ENCODE measurements around the gene ZNF497. TPM values are rescaled to one million over a fixed set of nuclear protein-coding genes. Genes with fewer than 3 reads are reported as not detected.

The ZNF497 gene
- total and polyA plus RNA-seq, 9 of the 15 experiments (the other 6 are each of a cell fraction or from before 2014, with no cell fraction given), result 0.06 to 0.98 (median 0.44) TPM; not detected in 1

DNA sequence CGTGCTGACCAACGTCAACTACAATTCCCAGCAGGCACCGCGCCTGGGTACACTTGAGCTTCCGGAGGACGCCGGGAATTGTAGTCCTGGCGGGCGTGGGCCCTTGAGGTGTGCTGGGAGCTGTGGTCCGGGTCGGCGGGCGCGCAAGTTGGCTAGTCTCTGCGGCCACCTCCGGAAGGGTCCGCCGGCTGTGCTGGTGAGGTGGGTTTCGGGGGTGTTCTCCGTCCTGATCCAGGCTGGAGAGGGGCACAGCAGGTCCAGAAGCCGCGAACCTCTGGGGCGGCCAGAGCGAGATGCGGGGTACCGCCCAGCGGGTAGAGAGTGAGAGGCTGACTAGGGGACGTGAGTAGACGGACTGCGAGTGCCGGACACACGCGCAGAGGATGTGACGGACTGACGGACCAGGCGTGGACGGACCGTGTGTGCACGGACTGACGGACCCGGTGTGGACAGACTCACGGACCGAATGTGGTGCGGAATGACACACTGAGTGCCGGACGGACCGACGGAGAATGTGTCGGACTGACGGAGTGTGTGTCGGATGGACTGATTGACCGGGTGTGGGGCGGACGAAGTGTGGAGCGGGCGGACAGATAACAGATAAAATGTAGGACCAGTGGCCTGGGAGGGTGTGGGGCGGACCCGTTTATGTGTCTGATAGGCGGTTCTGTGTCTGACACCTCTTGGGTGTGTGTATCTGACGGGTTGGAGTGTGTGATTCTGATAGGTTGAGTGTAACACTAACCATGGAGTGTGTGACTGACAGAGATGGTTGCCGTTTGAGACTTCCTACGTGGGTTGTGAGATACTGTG is 35.4 kb downstream of the ZNF497 start, which contains the start of gene ZSCAN22 (continued):
- TF ChIP-seq, protein P1, sequence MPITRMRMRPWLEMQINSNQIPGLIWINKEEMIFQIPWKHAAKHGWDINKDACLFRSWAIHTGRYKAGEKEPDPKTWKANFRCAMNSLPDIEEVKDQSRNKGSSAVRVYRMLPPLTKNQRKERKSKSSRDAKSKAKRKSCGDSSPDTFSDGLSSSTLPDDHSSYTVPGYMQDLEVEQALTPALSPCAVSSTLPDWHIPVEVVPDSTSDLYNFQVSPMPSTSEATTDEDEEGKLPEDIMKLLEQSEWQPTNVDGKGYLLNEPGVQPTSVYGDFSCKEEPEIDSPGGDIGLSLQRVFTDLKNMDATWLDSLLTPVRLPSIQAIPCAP (CRISPR knock-in tag; IDR thresholded peaks at IDR 0.05; ENCODE audit: borderline replicate concordance), result no peak
- TF ChIP-seq, protein P2, sequence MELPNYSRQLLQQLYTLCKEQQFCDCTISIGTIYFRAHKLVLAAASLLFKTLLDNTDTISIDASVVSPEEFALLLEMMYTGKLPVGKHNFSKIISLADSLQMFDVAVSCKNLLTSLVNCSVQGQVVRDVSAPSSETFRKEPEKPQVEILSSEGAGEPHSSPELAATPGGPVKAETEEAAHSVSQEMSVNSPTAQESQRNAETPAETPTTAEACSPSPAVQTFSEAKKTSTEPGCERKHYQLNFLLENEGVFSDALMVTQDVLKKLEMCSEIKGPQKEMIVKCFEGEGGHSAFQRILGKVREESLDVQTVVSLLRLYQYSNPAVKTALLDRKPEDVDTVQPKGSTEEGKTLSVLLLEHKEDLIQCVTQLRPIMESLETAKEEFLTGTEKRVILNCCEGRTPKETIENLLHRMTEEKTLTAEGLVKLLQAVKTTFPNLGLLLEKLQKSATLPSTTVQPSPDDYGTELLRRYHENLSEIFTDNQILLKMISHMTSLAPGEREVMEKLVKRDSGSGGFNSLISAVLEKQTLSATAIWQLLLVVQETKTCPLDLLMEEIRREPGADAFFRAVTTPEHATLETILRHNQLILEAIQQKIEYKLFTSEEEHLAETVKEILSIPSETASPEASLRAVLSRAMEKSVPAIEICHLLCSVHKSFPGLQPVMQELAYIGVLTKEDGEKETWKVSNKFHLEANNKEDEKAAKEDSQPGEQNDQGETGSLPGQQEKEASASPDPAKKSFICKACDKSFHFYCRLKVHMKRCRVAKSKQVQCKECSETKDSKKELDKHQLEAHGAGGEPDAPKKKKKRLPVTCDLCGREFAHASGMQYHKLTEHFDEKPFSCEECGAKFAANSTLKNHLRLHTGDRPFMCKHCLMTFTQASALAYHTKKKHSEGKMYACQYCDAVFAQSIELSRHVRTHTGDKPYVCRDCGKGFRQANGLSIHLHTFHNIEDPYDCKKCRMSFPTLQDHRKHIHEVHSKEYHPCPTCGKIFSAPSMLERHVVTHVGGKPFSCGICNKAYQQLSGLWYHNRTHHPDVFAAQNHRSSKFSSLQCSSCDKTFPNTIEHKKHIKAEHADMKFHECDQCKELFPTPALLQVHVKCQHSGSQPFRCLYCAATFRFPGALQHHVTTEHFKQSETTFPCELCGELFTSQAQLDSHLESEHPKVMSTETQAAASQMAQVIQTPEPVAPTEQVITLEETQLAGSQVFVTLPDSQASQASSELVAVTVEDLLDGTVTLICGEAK (IDR thresholded peaks at IDR 0.05), result peak; percentile 99
- TF ChIP-seq, protein P2 (CRISPR knock-in tag; IDR thresholded peaks at IDR 0.05), result no peak
- TF ChIP-seq, protein P3, sequence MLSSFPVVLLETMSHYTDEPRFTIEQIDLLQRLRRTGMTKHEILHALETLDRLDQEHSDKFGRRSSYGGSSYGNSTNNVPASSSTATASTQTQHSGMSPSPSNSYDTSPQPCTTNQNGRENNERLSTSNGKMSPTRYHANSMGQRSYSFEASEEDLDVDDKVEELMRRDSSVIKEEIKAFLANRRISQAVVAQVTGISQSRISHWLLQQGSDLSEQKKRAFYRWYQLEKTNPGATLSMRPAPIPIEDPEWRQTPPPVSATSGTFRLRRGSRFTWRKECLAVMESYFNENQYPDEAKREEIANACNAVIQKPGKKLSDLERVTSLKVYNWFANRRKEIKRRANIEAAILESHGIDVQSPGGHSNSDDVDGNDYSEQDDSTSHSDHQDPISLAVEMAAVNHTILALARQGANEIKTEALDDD (IDR thresholded peaks at IDR 0.05), result peak; percentile 79; the same call in 1 of the 2 replicates
- no peak for TF ChIP-seq SRSF3 (IDR thresholded peaks at IDR 0.05; ENCODE audit: insufficient read depth, low read length)
- TF ChIP-seq, protein P4, sequence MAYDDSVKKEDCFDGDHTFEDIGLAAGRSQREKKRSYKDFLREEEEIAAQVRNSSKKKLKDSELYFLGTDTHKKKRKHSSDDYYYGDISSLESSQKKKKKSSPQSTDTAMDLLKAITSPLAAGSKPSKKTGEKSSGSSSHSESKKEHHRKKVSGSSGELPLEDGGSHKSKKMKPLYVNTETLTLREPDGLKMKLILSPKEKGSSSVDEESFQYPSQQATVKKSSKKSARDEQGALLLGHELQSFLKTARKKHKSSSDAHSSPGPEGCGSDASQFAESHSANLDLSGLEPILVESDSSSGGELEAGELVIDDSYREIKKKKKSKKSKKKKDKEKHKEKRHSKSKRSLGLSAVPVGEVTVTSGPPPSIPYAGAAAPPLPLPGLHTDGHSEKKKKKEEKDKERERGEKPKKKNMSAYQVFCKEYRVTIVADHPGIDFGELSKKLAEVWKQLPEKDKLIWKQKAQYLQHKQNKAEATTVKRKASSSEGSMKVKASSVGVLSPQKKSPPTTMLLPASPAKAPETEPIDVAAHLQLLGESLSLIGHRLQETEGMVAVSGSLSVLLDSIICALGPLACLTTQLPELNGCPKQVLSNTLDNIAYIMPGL (CRISPR knock-in tag; IDR thresholded peaks at IDR 0.05), result peak; percentile 31; the same call in 1 of the 2 replicates
- peak; percentile 74 for TF ChIP-seq HNRNPLL (IDR thresholded peaks at IDR 0.05; ENCODE audit: low read depth, low read length, poor library complexity, severe bottlenecking)
- peak; percentile 70; the same call in 1 of the 2 replicates for TF ChIP-seq FOXP1 (CRISPR knock-in tag; IDR thresholded peaks at IDR 0.05)
- no peak for TF ChIP-seq SNIP1 (IDR thresholded peaks at IDR 0.05; ENCODE audit: low read depth)
- no peak for TF ChIP-seq CBX8 (IDR thresholded peaks at IDR 0.05; ENCODE audit: borderline replicate concordance, extremely low read depth, low read depth, low read length, poor library complexity, severe bottlenecking)
- TF ChIP-seq ZNF77 (CRISPR knock-in tag; IDR thresholded peaks at IDR 0.05), result no peak
- TF ChIP-seq ZNF324 (CRISPR knock-in tag; IDR thresholded peaks at IDR 0.05), result 0 out of 2 replicates have a peak, but pooled peaks have one; percentile 41
- no peak for TF ChIP-seq HSF4 (CRISPR knock-in tag; IDR thresholded peaks at IDR 0.05; ENCODE audit: borderline replicate concordance)

Measured in K562 (cell line).